Measurements from ENCODE around the gene GALNT1.

DNA sequence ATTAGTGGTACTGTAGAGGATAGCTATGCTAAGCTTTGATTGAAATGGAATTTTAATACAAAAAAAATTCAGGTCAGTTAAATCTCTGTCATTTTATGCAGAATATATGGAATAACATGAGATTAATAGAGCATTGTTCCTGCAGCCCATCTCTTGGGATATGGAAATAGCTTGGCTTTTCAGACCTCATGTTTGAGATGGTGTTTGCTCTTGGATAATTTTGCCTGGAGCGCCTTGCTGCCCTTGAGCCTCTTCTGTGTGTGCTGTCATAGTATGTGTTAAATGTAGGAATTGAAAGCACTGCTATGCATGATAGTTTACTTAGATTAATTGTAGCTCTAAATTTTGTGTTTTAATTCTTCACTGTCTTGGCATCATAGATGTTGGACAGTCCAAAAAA lies 27.7 kb downstream of the GALNT1 start:
- TF ChIP-seq, protein P1, sequence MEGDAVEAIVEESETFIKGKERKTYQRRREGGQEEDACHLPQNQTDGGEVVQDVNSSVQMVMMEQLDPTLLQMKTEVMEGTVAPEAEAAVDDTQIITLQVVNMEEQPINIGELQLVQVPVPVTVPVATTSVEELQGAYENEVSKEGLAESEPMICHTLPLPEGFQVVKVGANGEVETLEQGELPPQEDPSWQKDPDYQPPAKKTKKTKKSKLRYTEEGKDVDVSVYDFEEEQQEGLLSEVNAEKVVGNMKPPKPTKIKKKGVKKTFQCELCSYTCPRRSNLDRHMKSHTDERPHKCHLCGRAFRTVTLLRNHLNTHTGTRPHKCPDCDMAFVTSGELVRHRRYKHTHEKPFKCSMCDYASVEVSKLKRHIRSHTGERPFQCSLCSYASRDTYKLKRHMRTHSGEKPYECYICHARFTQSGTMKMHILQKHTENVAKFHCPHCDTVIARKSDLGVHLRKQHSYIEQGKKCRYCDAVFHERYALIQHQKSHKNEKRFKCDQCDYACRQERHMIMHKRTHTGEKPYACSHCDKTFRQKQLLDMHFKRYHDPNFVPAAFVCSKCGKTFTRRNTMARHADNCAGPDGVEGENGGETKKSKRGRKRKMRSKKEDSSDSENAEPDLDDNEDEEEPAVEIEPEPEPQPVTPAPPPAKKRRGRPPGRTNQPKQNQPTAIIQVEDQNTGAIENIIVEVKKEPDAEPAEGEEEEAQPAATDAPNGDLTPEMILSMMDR (IDR thresholded peaks at IDR 0.05), result no peak
- no peak for TF ChIP-seq POLR2AphosphoS5 (IDR thresholded peaks at IDR 0.05)
- no peak for TF ChIP-seq POLR2A (IDR thresholded peaks at IDR 0.05)
- TF ChIP-seq EP300 (IDR thresholded peaks at IDR 0.05), result no peak

Measured in stomach (tissue), 4 donors.